Measurements from ENCODE around the gene PAIP1.

PAIP1 gene

DNA sequence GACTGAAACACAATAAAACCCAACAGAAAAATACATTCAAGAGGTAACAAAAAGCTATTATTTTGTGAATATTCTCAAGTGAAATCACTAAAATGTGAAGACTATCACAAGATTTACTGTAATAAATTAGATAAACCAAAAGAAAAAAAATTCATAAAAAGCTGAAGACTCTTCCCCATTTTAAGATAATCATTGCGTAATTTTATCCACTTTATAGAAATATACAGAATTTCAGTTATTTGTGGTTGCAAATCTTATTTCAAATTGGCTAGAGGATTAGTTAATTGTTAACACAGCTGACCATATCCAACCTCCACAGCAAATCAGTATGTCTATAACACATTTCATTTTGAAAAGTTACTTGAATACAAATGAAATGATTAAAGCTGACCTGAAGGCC is 65.6 kb downstream of the PAIP1 start:
- H3K36me3 Mint-ChIP-seq (ENCODE audit: insufficient read depth), result no peaks in the 10 kb centered on the region
- no peak for ATAC-seq (replicated peaks; ENCODE audit: extremely low read depth, poor library complexity, severe bottlenecking)
- no peak overlapping the region for H3K27ac Mint-ChIP-seq (ENCODE audit: low read depth)
- no peak overlapping the region for H3K4me3 Mint-ChIP-seq
- H3K4me1 Mint-ChIP-seq, result no peaks in the 10 kb centered on the region
- DNase-seq (ENCODE audit: low spot score in 2 of 2), result no peak
- no peaks in the 10 kb centered on the region for H3K9me3 Mint-ChIP-seq
- no peaks in the 10 kb centered on the region for H3K27me3 Mint-ChIP-seq

- H3K27ac Mint-ChIP-seq (ENCODE audit: low read depth), result peak overlapping the region; percentile 60
Observed at GRCh38 chr5:43486353-43486752, 70.5 kb downstream of the PAIP1 start.

DNA sequence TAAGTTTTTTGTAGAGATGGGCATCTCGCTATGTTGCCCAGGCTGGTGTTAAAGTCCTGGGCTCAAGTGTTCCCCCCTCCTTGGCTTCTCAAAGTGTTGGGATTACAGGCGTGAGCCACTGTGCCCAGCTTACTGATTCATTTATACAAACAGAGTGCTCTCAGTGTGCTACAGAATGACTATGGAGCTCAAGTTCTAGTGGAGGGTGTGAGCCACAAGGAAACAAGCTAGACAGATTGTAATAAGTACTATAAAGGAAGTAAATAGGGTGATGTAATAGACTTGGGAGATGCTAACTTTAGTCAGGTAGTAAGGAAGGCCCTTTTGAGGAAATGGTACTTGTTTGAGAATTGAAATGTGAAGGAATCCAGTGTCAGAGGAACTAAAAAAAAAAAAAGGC is 71.5 kb downstream of the PAIP1 start:
- H3K36me3 Mint-ChIP-seq (ENCODE audit: insufficient read depth), result peaks cover 13% of the 10 kb centered on the region
- H3K4me1 Mint-ChIP-seq, result peaks cover 35% of the 10 kb centered on the region
- H3K27me3 Mint-ChIP-seq, result no peaks in the 10 kb centered on the region
- H3K9me3 Mint-ChIP-seq, result no peaks in the 10 kb centered on the region
- H3K4me3 Mint-ChIP-seq, result no peak overlapping the region
- H3K27ac Mint-ChIP-seq (ENCODE audit: low read depth), result peak overlapping the region; percentile 60
- ATAC-seq (replicated peaks; ENCODE audit: extremely low read depth, poor library complexity, severe bottlenecking), result no peak
- DNase-seq (ENCODE audit: low spot score in 2 of 2), result no peak

More at GRCh38 chr5:43486353-43486752, 70.5 kb downstream of the PAIP1 start:
- peaks cover 13% of the 10 kb centered on the region for H3K36me3 Mint-ChIP-seq (ENCODE audit: insufficient read depth)
- no peaks in the 10 kb centered on the region for H3K27me3 Mint-ChIP-seq
- no peaks in the 10 kb centered on the region for H3K9me3 Mint-ChIP-seq
- H3K4me3 Mint-ChIP-seq, result no peak overlapping the region
- ATAC-seq (replicated peaks; ENCODE audit: extremely low read depth, poor library complexity, severe bottlenecking) (no peak), DNase-seq (ENCODE audit: low spot score in 2 of 2) (no peak)
- peaks cover 35% of the 10 kb centered on the region for H3K4me1 Mint-ChIP-seq

GRCh38 chr5:43484106-43484849 is 72.6 kb downstream of the PAIP1 start:
- no peaks in the 10 kb centered on the region for H3K27me3 Mint-ChIP-seq
- peak overlapping the region; percentile 88 for H3K4me3 Mint-ChIP-seq
- H3K36me3 Mint-ChIP-seq (ENCODE audit: insufficient read depth), result peaks cover 13% of the 10 kb centered on the region
- H3K27ac Mint-ChIP-seq (ENCODE audit: low read depth), result peak overlapping the region; percentile 98
- DNase-seq (ENCODE audit: low spot score in 2 of 2), result peak; percentile 81 to 84
- H3K4me1 Mint-ChIP-seq, result peaks cover 35% of the 10 kb centered on the region
- peak; percentile 78 for ATAC-seq (replicated peaks; ENCODE audit: extremely low read depth, poor library complexity, severe bottlenecking)
- H3K9me3 Mint-ChIP-seq, result no peaks in the 10 kb centered on the region

- H3K9me3 Mint-ChIP-seq, result no peaks in the 10 kb centered on the region
- H3K27me3 Mint-ChIP-seq, result no peaks in the 10 kb centered on the region
- H3K4me1 Mint-ChIP-seq, result peaks cover 35% of the 10 kb centered on the region
- peak within 1 kb of the TSS; percentile 98 for H3K27ac Mint-ChIP-seq (ENCODE audit: low read depth)
- ATAC-seq (replicated peaks; ENCODE audit: extremely low read depth, poor library complexity, severe bottlenecking), result peak; percentile 84
- peak; percentile 70 to 72 for DNase-seq (ENCODE audit: low spot score in 2 of 2)
- peak within 1 kb of the TSS; percentile 88 for H3K4me3 Mint-ChIP-seq
- peaks cover 13% of the 10 kb centered on the region for H3K36me3 Mint-ChIP-seq (ENCODE audit: insufficient read depth)
Observed at GRCh38 chr5:43483298-43484105, 73.4 kb downstream of the PAIP1 start, which contains the start of gene TMEM267. TMEM267 (minus strand) TSS chr5:43483865; CDS start chr5:43453969, 29,896 bp downstream.

DNA sequence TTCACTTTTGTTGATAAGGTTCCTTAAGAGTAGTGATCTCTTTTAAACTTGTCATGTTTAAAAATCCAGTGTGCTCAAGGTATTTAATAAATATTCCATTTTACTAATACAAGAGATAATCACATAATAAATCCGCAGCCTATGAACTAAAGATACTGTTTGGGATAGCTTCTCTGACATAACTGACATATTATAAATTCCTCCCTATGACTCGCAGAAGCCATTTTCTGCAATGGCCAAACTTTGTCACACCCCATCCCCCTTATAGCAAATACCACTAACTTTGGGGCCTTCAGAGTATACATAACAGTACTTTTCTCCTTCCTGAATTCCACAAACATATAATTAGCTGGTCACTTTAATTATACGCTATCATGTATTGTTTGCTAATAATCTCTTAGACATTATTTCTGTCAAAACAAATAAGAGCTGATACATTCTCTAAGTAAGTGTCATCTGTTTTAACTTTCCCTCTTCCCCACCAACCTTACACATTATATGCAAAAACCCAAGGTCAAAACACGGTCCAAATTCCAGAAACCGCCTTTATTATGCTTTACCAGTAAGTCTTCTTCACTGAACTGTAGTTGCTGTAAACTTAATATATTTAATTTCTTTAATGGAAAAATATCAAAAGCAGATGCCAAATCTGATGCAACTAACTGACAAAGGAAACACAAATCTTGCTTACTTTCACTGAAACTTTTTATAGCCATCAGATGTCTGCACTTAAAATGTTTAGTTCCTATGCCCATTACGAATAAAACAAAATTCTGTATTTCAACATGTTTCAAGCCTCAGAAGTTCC is 74.2 kb downstream of the PAIP1 start:
- H3K4me1 Mint-ChIP-seq, result peaks cover 35% of the 10 kb centered on the region
- DNase-seq (ENCODE audit: low spot score in 2 of 2), result no peak

More for the DNA sequence above, 74.2 kb downstream of the PAIP1 start:
- H3K27me3 Mint-ChIP-seq, result no peaks in the 10 kb centered on the region
- H3K9me3 Mint-ChIP-seq, result no peaks in the 10 kb centered on the region
- H3K36me3 Mint-ChIP-seq (ENCODE audit: insufficient read depth), result peaks cover 13% of the 10 kb centered on the region
- peak overlapping the region; percentile 98 for H3K27ac Mint-ChIP-seq (ENCODE audit: low read depth)
- H3K4me3 Mint-ChIP-seq, result peak overlapping the region; percentile 88
- ATAC-seq (replicated peaks; ENCODE audit: extremely low read depth, poor library complexity, severe bottlenecking), result no peak
